Epithelial cell of esophagus (primary cell): ENCODE results near the gene MFAP2.
"Not testable (repeated sequence)": the region's sequence is repeated elsewhere in the genome, so short reads cannot be mapped to it uniquely, and the experiment has no call there.

Experiments used
- DNase-seq: peaks from one replicate; pipeline ENCODE4 v3.0.0; 2010; ENCODE audit warnings: low read depth
- H3K4me3 ChIP-seq: 2 replicates; pipeline ENCODE4 v1.5.1; 2011; ENCODE audit warnings: mild to moderate bottlenecking, low read length, control low read depth
- TF ChIP-seq, protein P1 (sequence below): IDR thresholded peaks from 2 replicates; pipeline ENCODE4 v1.5.1; 2011; ENCODE audit warnings: low read depth, mild to moderate bottlenecking, low read length, control low read depth, inconsistent platforms; ENCODE audit not compliant: insufficient read depth; ENCODE audit errors: missing control alignments

Gene MFAP2

DNA sequence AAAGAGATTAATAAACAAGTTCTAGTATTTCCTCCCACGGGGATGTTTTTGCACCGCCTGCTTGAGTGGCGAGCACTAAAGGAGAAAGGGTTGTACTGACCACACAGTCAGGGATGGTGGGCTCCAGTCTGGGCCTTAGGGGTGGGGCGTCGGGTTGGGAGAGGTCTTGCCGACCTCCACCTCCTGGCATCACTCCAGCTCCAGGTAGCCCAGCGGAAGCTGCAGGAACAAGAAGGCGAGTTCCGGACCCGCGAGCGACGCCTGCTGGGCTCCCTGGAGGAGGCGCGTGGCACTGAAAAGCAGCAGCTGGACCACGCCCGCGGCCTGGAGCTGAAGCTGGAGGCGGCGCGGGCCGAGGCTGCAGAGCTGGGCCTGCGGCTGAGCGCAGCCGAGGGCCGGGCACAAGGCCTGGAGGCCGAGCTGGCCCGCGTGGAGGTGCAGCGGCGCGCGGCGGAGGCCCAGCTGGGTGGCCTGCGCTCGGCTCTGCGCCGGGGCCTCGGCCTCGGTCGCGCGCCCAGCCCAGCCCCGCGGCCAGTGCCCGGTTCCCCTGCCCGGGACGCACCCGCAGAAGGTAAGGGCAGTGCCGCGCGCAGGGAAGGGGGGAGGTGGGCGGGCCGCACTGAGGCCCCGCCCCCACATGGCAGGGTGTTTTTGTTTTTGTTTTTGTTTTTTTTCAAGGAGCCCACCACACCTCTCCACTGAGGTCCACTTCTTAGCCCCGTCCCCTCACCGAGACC lies 19.7 kb downstream of the MFAP2 start:
- H3K4me3 ChIP-seq: peak overlapping the region; percentile 19
- TF ChIP-seq, protein P1, sequence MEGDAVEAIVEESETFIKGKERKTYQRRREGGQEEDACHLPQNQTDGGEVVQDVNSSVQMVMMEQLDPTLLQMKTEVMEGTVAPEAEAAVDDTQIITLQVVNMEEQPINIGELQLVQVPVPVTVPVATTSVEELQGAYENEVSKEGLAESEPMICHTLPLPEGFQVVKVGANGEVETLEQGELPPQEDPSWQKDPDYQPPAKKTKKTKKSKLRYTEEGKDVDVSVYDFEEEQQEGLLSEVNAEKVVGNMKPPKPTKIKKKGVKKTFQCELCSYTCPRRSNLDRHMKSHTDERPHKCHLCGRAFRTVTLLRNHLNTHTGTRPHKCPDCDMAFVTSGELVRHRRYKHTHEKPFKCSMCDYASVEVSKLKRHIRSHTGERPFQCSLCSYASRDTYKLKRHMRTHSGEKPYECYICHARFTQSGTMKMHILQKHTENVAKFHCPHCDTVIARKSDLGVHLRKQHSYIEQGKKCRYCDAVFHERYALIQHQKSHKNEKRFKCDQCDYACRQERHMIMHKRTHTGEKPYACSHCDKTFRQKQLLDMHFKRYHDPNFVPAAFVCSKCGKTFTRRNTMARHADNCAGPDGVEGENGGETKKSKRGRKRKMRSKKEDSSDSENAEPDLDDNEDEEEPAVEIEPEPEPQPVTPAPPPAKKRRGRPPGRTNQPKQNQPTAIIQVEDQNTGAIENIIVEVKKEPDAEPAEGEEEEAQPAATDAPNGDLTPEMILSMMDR: peak; percentile 66
- peak; percentile 81 for DNase-seq

- TF ChIP-seq, protein P1: no peak
- no peak for DNase-seq
- H3K4me3 ChIP-seq: no peak overlapping the region
Measured at GRCh38 chr1:16958475-16958874, 21.9 kb downstream of the MFAP2 start.

DNA sequence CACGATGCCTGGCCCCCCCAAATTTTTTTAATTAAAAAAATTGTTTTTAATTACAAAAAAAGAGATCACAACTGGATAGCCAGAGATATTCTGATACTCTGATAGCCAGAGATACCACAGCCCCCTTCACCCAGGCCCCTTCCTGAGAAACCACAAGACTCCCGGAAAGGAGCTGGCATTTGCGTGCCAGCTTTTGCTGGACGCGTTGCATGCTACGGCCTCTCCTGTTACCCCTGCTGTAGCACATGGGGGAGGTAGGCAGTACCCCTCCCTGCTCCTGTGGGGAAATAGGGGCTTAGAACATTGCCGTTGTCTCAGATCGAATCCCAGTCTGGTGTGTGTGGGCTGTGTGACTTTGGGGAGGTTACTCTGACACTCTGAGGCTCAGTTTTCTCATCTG lies 22.7 kb downstream of the MFAP2 start:
- TF ChIP-seq, protein P1: no peak
- no peak overlapping the region for H3K4me3 ChIP-seq
- DNase-seq: no peak

DNA sequence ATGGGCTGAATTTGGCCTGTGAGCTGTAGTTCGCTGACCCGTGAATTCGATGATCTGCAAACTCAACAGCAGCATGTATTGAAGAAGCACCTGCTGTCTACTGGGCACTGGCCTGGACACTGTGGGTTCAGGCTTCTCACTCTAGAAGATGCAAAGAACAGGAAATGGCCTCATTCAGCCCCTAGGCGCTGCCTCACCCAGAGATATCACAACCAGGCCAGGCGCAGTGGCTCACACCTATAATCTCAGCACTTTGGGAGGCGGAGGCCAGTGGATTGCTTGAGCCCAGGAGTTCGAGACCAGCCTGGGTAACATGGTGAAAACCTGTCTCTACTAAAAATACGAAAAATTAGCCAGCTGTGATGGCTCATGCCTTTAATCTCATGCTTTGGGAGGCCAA lies 23.6 kb downstream of the MFAP2 start:
- no peak overlapping the region for H3K4me3 ChIP-seq

GRCh38 chr1:16955186-16955585 lies 25.2 kb downstream of the MFAP2 start:
- TF ChIP-seq, protein P1: no peak
- no peak for DNase-seq
- H3K4me3 ChIP-seq: no peak overlapping the region

More for the DNA sequence above, 23.6 kb downstream of the MFAP2 start:
- no peak for DNase-seq
- TF ChIP-seq, protein P1: no peak

DNA sequence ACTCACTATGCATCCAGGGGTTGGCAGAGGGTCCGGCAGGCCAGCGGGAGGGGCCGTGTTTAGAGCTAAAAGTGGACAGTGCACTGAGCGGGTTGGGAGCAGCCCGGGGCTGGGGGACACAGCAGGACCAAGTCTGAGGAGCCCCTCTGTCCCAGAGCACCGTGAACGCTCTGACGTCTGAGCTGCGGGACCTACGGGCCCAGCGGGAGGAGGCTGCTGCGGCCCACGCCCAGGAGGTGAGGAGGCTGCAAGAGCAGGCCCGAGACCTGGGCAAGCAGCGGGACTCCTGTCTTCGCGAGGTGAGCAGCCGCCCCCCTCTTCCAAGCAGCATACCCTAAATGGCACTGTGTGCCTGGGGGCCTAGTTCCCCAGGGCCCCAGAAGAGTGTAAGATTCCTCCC lies 25.8 kb downstream of the MFAP2 start:
- TF ChIP-seq, protein P1: no peak

GRCh38 chr1:16952376-16952775 lies 28.0 kb downstream of the MFAP2 start:
- H3K4me3 ChIP-seq, DNase-seq: not testable (repeated sequence)

More for the DNA sequence above, 25.8 kb downstream of the MFAP2 start:
- no peak for DNase-seq
- H3K4me3 ChIP-seq: no peak overlapping the region

DNA sequence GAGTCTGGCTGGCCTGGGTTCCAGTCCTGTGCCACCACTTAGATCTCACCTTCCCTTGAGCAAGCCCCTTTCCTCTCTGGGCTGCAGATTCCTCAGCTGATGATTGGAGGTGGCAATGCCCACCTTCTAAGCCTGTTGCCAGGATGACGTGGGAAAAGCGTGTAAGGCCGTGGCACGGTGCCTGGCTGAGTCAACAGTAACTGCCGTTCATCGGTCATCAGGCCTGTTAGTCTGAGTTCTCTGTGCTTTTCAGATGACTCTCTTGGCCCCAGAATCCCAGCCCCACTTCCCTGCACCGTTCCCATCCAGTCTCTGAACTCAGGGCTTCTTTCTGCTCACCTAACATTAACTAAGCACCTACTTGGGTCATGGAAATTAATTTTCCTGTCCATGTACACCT lies 31.4 kb downstream of the MFAP2 start:
- H3K4me3 ChIP-seq: not testable (repeated sequence)
- peak; percentile 92 for DNase-seq

DNA sequence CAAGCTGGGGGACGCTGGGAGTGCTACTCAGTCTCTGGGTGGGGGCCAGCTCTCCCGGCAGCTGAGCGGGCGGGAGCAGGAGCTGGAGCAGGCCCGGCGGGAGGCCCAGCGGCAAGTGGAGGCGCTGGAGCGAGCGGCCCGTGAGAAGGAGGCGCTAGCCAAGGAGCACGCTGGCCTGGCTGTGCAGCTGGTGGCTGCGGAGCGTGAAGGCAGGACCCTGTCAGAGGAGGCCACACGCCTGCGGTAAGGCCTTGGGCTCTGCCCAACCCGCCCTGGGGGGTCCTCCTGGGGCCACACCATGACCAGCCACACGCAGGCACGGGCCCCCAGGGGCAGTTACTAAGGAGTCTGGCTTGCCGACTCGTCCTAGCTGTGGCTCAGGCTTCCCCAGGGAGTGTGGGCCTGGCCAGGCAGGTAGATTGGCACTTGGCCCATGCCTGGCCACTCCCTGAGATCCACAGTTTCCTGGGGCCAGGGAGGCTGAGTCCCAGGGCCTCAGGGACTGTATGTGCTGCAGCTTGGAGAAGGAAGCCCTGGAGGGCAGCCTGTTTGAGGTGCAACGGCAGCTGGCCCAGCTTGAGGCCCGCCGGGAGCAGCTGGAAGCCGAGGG lies 32.0 kb downstream of the MFAP2 start:
- not testable (repeated sequence) for H3K4me3 ChIP-seq
- DNase-seq: peak; percentile 99
